Kidney capillary endothelial cell (primary cell): ENCODE measurements around the gene ARHGAP12.

ENCODE experiments used
- DNase-seq: peaks from one replicate; pipeline ENCODE4 v3.0.0-alpha.2; 2018; ENCODE audit warnings: low spot score

Gene ARHGAP12

DNA sequence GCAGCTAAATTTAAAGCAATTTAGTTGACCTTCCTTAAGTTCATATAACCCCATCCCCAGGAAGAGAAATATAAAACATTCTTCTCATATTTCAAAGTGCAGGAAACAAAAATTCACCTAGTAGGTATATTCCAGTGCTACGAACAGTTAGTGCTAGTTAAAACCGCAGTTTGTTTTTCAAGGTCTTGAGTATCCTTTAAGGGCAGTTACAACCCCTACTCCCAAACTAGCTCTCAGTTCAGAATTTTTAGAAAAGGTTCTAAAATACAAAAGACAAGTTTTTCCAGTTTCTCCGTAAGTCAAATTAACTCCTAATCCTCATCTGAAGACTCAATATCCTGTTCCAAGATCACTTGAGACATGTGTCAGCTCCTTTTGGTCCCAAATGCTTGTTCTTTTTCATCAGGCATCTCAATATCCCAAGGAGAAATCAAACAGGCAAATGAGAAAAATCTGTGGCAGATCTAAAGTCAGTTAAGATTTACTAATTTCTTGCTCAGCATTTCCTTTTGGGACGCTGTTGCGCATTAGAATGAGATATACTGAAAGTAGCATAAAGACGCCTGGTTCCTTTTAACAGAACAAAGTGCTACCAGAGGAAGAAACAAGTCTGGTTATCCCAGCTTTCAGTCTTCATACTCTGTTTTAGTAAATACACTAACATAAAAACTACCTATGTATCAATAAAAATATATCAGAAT lies 51.8 kb downstream of the ARHGAP12 start:
- DNase-seq: no peak

DNA sequence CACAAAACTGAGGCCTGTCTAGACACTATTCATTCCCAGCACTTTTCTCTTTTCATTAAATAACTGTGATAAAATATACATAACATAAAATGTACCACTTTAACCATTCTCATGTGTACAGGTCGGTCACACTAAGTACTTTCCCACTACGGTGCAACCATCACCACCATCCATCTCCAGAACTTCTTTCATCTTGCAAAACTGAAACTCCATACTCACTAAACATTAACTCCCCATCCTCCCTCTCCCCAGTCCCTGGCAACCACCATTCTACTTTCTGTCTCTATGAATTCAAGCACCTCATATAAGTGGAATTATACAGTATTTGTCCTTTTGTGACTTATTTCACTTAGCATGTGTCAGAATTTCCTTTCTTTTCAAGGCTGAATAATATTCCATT lies 53.0 kb downstream of the ARHGAP12 start:
- DNase-seq: no peak

DNA sequence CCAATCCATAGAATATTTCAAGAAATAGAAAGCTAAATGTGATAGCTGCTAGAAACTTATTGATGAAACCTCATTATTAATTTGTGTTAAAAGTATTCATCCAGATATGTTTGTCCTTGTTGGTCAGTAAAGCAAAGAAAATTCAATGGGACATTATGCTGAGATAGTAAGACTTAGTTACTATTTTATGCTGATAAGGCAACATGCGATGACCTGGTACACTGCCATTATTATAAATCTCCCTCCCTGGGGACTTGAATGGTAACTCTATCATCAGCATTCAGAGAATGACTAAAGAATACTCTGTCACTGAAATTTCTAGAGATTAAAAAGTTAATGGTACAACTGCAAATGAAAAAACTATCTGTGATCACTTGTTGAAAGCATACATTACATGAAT lies 54.9 kb downstream of the ARHGAP12 start:
- no peak for DNase-seq

DNA sequence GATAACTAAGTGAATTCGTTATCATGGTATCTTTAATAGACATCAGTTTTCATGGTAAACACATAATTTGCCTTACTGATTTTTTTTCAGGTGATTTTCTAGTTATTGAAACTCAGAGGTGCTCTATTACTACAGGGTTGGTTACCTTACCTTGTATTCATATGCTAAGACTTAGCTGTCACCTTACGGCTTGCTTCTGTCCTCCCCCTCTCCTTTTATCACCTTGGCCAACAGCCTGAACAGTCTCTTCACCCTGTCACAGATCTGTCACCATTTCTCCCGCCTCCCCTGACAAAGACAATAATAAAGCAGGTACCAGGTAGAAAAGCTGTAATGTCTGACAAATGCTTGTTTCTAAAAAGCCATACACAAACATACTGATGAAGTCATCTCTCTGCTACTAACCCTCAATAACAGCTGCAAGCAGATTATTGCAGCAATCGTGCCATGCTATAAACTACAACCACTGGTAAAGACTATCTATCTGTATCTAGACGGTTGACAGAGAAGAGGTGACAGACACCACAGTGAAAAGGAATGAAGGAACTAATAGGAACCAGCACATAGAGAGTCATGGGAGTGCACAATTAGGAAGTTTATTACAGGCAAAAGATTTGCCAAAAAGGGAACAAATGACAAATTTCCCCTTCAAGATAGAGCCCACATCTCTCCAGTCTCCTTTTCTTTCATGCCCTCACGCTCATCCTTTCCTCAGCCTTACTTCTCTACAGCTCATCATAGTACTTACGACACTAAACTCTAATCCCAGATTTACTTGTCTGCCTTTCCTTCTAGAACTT lies 57.2 kb downstream of the ARHGAP12 start:
- DNase-seq: no peak

DNA sequence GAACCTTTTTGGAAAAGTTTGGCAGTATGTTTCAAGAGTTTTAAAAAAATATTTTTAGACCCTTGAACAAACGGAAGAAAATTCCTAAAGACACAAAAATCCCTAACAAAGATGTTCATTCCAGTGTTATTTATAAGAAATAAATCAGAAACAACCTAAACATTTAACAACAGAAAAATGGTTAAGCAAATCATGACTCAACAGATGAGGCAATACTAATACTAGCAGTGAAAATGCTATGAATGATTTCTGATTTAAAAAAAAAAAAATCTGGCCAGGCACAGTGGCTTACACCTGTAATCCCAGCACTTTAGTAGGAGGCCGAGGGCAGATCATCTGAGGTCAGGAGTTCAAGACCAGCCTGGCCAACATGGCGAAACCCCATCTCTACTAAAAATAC lies 61.0 kb downstream of the ARHGAP12 start:
- no peak for DNase-seq

DNA sequence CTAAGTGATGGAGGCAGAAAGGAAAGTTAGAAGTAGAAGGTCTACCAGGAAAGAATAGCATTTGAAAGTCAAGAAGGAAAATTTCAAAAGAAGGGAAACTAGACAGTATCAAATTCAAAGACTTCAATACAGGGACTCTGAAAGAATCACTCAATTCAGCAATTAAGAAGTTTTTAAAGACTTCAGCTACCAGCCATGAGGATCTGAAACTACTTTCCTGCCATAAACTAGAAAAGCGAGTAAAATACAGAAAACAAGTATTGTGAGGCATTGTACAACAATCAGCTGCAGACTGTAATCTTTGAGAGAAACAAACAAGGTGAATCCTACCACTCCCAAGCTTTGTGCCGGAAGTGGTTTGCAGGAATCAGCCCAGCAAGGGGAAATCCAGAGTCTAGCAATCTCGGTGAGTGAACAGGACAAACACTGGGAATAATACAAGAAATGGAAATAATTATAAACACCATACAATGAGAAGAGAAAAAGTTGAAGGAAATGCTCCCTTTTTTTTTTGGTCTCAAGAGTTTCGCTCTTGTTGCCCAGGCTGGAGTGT lies 62.4 kb downstream of the ARHGAP12 start:
- DNase-seq: no peak

DNA sequence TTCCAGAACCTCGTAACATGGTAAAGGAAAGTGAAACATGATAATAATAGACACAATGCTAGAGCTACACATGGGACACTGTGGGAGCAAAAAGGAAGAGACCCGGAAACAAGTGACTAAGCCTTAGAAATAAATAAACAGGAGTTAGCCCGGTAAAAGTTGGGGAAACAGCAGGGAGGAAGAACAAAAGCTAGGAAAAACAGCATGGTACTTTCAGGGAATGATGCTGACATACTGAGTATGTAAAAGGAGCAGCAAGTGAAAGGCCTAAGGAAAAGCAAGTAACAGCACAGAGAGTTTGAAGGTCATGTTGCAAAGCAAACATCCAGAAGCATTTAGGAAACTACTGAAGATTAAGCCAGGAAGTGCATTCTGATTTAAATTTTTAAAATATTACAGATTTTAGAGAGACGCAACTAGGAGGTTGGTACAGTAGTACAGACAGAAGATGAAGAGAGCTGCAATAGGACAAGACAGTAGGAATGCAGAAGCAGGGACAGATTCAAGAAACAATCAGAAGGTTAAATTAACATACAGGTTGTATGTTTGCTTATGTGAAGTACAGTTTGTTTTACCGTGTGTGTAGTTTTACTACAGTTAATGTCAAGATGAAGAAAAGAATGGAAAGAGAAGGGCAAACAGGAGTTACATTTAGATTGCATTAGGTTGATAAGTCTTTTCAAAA lies 63.7 kb downstream of the ARHGAP12 start:
- peak; percentile 71 for DNase-seq

DNA sequence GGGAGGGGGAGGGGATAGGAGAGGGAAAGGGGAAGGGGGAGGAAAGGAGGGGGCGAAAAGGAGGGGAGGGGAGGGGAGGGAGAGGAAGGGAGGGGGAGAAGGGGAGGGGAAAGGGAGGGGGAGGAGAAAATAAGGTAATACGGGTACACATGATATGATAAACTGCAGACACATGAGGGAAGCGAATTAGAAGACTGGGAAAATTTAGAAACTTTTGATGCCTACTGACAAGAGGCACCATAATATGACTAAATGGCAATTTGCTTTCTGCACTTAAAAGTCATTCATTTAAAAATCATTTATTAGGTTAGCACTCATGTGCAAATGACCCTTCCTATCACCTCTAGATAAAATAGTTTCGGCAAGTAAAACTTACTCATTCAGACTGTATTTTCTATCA lies 73.6 kb downstream of the ARHGAP12 start:
- no peak for DNase-seq

DNA sequence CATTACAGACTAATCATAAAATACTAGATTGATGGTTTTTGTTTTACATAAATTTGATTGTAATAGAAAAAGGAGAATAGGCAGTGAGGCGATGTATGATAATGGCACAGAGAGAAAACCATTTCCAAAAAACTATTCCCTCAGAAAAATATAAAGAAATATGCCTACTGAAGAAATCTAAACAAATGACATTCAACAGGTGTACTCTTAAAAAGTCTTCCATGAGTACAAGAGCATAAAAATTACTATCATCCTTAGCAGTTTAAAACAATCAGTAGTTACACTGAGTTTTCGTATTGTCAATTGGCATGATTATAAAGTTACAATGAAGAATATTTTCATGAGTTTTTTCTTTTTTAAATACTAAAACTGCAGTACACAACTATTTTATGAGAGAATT lies 75.0 kb downstream of the ARHGAP12 start:
- no peak for DNase-seq

DNA sequence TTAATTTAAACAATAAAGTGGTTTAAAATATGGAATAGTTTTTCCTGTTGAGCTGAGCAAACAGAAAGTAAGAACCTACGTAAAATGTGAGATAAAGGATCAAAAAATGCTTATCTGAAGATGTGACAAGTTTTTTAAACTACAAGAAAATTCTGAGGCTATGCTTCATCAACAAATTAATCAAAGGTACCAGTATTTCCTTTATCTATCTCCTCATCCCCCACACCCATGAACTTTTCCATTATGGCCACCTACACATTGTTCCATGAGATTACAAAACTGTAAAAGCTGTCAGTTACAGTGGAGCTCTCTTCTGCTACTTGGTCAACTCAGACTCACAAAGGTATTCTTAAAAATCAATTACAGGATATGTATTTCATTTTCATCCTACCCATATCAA lies 77.4 kb downstream of the ARHGAP12 start:
- DNase-seq: no peak

DNA sequence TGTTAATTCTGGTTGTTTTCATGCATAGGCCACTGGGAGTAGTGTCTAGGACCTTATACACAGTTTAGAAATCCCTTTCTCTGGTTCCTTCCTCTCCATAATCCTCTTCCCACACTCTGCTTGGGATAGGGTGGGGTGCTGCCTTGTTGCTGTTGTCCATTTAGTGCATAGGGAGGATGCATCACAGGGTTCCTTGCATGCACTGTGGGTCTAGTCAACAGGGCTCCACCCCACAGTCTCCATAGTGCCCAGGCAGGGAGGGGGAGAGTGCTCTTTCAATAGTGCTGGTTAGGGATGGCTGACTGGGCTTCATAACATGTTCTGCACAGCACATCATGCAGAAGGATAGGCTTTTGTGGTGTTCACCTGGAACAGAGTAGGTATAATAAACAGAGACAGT lies 81.1 kb downstream of the ARHGAP12 start:
- no peak for DNase-seq

DNA sequence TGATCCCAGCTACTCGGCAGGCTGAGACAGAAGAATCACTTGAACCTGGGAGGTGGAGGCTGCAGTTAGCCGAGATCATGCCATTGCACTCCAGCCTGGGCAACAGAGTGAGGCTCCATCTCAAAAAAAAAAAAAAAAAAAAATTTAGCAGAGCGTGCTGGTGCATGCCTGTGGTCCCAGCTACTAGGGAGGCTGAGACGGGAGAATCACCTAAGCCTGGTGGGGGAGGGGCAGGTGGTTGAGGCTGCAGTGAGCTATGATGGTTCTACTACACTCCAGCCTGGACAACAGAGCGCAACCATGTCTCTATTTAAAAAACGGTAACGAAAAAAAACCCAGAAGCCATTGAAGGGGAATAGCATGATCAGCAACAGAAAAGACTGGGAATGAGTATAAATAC lies 89.9 kb downstream of the ARHGAP12 start:
- DNase-seq: no peak

DNA sequence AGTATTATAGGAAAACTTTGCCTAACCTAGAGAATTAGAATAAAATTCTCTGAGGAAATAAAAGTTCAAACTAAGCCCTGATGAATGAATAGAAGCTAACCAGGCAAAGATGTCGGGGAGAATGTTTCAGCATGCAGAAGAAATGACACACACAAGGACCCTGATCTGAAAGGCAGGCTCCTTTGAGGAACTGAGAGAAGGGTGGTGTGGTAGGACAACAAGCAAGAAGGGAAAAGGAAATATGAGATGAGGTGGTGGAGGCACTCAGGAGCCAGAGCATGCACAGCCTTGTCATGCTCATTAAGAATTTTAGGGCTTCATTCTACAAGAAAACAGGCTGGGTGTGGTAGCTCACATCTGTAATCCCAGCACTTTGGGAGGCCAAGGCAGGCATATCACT lies 90.6 kb downstream of the ARHGAP12 start:
- DNase-seq: no peak

DNA sequence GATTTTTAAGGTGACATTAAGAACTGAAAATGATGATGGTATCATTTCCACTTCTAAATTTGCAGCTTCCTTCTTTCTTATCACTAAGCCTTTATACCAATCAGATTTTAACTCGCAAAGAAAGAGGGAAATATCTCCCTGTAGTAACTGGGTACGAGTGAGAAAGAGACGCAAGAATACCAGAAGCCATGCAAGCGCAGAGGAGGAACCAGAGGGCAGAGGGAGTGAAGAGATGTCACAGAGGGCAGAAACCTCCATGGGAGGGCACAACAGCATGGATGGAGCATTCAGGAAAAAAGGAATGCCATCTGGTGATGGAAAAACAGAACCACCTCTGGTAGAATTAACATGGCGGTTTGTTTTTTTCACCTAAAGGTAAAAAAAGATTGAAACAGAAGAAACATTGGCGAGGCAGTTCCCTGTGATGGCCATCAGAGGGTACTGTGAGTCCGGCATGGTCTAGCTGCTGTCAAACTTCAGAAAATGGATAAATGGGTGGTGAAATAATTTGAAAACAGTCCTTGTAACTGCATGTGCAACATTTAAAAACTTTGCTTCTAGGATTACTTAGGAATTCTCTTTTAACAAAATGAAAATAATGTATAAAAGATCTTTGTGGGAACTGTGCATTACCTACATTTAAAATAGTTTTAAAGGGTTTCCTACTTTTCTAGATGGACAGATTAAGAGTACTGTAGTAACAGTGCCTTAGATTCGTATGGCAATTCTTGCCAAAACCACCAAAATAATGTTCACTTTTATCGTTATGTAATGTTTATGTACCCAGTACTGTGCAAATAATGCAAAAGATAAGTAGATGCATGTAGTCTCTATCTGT lies 91.8 kb downstream of the ARHGAP12 start:
- peak; percentile 22 for DNase-seq

DNA sequence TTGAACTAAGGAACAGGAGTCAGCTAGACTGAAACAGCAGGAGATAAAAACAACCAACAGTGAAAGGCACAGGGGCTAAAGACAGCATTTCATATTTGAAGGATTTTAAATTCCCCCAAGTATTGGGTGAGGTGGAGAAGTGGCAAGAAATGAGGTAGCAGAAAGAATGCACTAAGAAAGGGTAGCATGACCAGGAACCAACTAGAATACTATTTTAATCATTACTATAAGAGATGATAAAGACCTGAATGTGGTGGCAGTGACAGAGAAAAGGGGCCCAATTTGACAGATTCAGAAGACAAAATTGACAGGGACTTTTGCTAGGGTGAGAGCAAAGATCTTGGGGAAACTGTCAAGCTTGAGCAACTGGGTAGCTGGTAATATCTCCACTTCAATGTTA lies 94.9 kb downstream of the ARHGAP12 start:
- DNase-seq: no peak

DNA sequence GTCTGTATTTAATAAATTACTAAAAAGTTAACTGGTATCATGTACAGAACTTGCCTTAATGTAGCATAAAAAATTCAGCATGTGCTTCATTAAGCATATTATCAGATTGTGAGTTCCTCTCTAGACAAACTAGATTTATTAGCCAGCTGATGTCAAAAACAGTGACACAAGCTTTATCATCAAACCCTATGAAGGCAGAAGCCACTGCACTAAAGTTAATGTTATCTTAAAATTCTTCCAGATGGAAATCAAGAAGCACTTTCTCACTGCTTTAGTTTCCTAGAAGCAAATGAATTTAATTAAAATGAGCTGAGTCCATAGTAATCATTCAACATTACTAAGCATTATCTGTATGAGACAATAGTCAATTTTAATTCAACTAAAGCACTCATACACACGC lies 96.4 kb downstream of the ARHGAP12 start:
- no peak for DNase-seq

DNA sequence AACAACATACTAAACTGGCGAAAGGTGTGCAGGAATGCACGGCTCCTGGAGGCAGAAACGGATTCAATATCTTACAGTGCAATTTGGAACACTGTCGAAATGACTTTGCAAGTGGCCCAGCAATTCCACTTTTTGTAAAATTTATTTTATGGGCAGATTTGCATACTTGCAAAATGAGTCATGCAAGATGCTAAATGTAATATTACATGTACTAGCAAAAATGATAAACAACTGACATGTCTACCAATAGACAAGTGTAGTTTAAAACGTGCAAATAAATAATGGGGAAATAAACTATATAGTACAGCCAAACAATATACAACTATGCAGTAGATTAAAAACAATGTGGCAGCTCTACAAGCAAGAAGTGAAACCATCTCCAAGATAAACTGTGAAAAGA lies 97.7 kb downstream of the ARHGAP12 start:
- no peak for DNase-seq

DNA sequence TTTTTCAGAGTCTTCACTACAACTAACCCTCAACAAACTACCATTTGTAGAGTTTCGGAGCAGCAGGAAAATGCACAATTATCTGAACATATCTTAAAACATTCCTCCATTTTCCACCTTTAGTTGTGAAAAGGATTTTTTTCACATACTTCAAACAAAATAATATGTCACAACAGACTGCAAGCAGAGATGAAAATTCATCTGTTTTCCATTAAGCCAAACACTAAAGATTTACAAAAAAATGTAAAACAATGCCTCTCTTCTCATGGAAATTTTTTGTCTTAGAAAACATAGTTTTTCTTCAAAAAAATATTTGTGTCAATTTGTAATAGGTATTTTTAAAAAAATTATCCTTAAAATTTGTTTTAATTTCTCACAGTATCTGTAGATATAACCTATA lies 98.9 kb downstream of the ARHGAP12 start:
- DNase-seq: no peak

DNA sequence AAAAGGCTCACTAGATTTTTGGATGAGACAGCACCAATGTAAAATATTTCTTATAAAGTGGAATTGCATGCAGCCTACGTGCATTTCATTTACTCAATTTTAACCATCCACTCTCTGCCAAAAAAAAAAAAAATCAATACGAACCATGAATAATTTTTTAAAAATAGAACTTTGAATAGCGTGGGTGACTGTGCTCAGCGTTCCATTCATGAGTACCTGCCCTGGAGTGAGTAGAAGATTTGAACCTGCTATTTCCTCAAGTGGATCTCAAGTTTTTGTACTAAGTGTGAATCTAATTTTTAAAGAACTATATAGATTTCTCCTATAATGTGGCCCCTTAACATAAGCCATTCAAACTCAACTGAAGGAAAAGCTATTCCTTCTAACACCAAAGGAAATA lies 105.3 kb downstream of the ARHGAP12 start:
- DNase-seq: no peak

DNA sequence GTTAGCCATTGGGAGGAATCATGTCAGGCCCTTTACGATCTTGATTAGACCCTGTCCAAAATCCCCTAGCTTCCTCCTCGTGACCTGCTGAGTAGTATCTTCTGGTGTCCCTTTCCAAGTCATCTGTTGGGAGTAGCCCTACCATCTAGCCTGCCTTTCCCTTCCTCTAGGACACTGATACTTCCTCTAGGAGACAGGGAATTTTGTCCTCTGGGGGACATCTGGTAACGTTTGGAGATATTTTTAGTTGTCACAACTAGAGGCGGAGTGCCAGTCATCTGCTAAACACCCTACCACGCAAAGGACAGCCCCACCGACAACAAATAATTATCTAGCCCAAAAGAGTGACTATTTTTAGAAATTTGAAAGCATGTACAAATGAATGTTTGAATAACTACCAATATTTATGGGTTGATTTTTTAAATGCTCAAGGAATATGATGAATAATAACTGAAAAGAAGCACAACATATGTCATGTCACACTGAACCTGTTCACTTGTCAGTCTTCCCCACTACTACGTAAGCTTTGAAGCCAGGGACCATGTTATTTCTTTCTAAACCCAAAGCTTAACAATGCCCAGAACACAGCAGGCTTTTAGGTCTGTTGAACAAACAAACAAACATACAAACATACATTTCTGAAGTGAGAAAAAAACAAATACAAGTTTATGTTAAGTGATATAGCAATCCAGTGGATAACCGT lies 105.9 kb downstream of the ARHGAP12 start:
- DNase-seq: no peak

DNA sequence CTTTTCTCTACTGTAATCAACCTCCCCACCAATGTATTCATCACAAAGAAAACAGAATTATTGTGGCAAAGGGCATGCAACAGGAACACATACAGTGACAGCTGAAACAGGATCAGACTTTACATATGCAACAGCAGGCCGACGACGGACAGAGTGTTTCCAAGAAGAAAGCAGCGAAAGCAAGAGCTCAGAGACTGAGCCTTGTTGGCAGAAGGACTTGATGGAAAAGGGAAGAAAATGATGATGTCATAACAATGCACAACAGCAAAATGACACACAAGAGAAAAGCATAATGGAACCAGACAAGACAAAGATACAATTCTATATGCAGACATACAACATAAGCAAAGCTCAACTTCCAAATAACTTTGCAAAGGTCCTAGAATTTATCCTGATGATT lies 106.5 kb downstream of the ARHGAP12 start:
- DNase-seq: no peak
